Measurements from ENCODE around the gene PPP1R2B.
"Not testable (repeated sequence)": the region's sequence is repeated elsewhere in the genome, so short reads cannot be mapped to it uniquely, and the experiment has no call there.

The PPP1R2B gene

GRCh38 chr5:156850206-156850751 is at the start of gene PPP1R2B:
PPP1R2B (plus strand) TSS chr5:156850295; CDS start chr5:156850563, 268 bp downstream.
- DNase-seq = no peak

GRCh38 chr5:156800929-156801328 is 49.2 kb upstream of the PPP1R2B start:
- no peak for DNase-seq

DNA sequence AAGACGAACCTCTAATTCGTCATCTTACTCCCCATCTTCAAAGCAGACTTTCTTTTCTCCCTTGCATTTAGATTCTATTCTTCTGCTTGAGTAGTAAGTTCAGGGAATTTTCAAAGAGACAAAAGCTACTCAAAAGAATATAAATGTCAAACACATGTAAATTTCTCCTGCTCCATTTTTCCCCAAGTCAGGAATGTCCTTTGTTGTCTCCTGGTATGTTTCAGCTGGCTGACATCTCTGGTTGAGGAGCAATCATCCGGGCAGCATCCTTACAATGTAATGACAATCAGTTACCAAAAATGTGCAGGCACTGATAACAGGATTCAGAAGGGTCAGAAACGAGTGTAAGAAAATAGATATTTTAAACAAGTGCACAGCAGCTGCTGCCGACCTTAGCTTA is 47.6 kb upstream of the PPP1R2B start:
- no peak for DNase-seq

- DNase-seq = no peak
These were observed 46.7 kb upstream of the PPP1R2B start for GRCh38 chr5:156803404-156803803.

DNA sequence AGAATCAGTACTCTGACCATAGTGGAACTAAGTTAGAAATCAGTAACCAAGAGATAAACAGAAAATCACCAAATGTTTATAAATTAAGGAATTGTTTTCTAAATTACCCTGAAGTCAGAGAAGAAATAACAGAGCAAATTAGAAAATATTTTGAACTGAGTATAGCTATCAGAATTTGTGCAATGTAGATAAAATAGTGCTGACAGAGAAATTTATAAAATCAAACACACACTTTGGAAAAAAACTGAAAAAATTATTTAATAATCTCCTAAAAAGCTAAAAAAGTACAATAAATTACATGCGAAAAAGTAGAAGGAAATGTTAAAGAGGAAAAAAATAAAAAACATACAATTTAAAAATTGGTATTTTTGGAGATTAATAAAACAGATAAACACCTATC is 37.1 kb upstream of the PPP1R2B start:
- DNase-seq = no peak

DNA sequence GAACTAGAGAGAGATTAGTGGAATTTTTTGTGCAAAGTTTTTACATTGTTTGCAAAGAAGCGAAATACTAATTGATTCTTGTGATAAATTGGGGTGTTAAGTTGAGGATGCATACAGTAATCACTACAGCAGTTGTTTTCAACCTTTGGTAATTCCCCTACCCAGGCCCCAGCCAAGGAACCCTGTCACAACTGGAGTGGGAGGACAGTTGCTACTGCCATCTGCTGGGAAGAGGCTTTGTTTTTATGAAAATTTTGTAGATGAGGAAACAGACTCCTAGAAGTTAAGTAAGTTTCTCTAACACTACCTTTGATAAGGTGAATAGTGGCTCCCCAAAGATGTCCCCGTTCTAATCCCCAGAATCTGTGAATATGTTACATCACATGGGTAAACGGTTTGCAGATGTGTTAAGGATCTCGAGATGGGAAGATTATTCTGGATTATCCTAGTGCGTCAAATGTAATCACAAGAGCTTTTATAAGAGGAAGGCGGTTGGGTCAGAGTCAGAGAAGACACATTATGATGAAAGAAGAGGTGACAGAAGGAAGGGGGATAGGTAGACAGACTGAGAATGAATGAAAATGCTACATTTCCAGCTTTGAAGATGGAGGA is 34.0 kb upstream of the PPP1R2B start:
- no peak for DNase-seq

GRCh38 chr5:156819537-156819936 is 30.6 kb upstream of the PPP1R2B start:
- no peak for DNase-seq

DNA sequence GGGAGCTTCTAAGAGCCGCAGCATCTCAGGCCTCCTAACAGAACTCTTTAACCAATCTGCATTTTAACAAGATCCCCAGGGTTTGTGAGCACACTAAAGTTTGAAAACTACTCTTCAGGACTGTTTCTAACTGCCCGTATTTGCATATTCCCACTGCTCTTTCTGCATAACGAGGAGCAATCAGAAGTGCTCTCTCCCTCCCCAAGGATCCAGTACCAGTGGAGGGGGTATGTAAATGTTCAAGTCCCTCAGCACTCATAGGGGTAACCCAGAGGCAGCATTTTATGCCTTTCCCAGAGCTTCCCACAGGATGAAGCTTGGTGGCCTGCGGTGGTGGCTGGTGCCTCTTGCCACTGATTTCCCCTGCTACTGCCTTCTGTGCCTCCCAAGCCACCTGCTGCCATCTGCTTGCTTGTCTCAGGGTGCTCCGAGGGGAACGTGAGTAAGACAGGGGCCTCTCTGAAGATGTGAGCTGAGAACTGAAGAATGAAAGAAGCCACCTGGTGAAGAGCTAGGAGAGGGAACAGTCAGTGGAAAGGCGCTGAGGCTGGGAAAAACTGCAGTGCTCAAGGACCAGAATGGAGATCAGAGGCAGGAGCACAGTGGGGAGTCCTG is 30.0 kb upstream of the PPP1R2B start:
- DNase-seq = no peak

DNA sequence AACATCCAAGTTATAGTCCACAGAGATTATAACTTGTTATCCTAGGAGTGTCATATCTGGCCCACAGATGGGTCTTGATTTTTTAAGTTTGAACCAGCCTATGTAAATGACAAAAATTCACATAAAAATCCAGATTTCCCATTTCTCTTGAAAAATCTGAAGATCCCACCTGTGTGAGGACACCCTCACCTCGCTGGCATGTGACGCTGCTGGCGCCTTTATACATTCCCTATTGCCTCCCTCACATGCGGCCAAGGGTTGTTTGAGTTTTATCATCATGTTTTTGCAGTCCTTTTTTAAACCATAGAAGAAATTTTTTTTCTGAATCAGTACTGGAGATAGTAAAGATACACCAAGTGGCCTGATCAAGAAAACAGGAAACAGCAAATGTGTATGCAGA is 25.9 kb upstream of the PPP1R2B start:
- DNase-seq = no peak

GRCh38 chr5:156824800-156825199 is 25.3 kb upstream of the PPP1R2B start:
- DNase-seq = peak; percentile 39

DNA sequence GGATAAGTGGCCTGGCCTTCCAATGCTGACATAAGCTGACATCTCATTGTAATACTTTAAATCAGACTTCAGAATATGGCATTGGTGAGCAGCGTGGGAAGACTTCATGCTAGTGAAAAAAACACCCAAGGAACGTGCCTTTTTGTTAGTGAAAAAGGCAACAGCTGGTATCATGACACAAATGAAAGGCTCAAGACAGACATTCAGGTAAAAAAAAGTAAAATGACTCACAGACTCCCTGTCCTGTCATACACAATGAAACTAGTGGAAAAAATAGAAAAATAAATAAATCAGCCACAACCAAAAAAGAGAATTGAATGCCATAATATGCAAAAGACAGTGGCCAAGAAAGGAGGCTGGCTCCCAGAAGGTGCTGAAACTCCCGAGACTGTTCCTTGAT is 24.4 kb upstream of the PPP1R2B start:
- DNase-seq = no peak

- DNase-seq = no peak
These were observed 23.9 kb upstream of the PPP1R2B start for GRCh38 chr5:156826150-156826549.

GRCh38 chr5:156834916-156835315 is 15.2 kb upstream of the PPP1R2B start:
- no peak for DNase-seq

- no peak for DNase-seq
These were observed 14.2 kb upstream of the PPP1R2B start for GRCh38 chr5:156835905-156836304.

DNA sequence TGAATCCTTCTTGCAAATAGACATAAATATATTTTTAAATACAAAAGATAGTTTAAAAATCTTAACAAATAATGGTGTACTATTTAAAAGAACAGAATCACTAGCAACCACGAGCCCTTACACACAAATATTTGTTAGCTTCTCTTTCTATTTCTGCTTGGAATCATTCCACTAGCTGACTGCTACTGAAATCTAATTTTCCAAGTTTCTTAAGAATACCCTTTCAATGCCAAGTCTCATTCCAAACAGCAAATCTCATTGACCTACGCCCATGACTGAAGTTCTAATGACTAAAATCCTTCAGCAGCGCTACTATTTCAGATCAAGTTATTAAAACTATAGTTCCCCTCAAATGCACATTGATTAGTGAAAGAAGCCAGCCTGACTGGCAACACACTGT is 13.2 kb upstream of the PPP1R2B start:
- DNase-seq = no peak

DNA sequence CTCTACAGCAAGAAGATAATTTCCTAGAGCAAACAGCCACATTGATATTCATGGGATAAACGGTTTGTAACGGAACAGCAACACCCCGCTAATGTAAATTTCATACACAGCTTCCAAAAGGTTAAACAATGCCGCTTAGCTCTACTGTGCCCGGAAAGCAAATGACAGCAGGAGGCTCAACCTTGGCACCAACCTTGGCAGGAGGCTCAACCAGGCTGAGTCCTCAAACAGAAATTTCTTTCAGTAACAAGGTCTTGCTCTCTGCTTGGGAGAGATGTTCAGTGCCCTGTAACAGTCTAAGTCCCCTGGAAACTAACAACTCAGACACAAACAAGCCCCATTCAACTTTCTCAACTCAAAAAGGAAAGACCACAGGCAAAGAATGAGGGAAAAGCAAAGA is 11.1 kb upstream of the PPP1R2B start:
- DNase-seq = no peak

GRCh38 chr5:156841737-156842136 is 8.4 kb upstream of the PPP1R2B start:
- no peak for DNase-seq

GRCh38 chr5:156846914-156847313 is 3.2 kb upstream of the PPP1R2B start:
- no peak for DNase-seq

- not testable (repeated sequence) for DNase-seq
These were observed 1.6 kb upstream of the PPP1R2B start for GRCh38 chr5:156848447-156848846.

- DNase-seq = no peak
These were observed 1.8 kb downstream of the PPP1R2B start for GRCh38 chr5:156851880-156852279.

- DNase-seq = not testable (repeated sequence)
These were observed 3.0 kb downstream of the PPP1R2B start for GRCh38 chr5:156853055-156853454.

DNA sequence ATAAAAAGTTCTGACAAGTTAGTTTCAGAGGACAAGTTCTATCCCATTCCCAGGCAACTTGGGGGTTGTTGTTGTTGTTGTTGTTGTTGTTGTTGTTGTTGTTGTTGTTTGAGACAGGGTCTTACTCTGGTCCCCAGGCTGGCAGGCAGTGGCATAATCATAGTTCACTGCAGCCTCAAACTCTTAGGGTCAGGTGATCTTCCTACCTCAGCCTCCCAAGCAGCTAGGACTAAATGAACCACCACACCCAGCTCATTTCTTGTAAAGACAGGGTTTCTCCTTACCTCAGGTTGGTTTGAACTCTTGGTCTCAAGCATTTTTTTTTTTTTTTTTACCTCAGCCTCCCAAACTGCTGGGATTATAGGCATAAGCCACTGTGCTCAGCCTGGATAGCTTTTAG is 15.3 kb downstream of the PPP1R2B start:
- no peak for DNase-seq

DNA sequence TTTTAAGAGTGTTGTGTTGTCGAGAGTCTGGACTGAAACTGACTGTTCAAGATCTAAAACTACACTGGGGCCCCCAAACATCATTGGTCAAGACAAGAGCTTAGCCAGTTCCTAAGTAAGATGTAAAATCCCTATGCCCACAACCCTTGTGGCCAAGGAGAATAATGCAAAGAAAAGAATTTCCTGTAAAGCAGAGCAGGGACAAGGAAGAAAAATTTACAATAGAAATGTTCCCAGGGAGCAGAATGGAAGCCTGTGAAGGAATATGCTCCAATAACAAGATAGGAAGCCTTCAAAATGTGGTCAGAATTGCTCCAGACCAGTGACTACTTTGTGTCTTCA is 20.4 kb downstream of the PPP1R2B start:
- DNase-seq = no peak

DNA sequence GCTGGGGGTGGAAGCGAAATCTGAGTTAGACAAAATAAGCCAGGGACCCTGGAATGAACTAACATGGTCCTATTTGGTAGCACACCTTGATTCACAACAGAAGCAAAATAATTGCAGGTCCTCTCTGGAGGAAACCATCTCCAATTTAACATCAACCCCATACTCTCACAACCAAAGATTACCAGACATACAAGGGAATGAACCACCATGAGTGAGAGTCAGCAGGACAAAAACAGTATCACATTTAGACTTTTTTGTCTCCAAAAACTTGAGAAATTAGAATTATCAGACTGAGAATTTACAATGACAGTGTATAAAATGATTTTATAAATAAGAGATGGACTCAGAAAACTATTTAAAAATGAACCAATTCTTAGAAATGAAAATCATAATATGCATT is 21.1 kb downstream of the PPP1R2B start:
- DNase-seq = no peak
